Inflammatory macrophage treated with lipopolysaccharide for 4 hours (primary cell): Measurements from ENCODE around the gene LRRC4C.
A peak's percentile ranks its signal among the peaks of the same experiment; 100 is the strongest.

Experiments used
- DNase-seq: peaks from one replicate; pipeline ENCODE4 v3.0.0-alpha.2; 2020

The LRRC4C gene

GRCh38 chr11:41459465-41460401 lies at the start of gene LRRC4C:
Gene LRRC4C (minus strand): TSS chr11:41459652.
- DNase-seq, result no peak

DNA sequence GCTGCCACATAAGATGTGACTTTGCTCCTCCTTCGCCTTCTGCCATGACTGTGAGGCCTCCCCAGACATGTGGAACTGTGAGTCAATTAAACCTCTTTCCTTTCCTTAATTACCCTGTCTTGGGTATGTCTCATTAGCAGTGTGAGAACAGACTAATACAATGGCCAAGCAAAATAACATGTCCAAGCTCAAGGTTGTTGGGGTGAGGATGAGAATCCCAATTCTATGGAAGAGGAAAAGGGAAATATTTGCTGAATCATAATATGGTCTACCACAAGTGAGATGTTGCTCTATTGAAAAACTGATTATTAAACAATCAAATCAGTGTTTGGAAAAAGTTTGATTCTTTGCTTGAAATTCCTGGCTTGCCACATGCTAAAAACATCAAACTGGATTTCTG lies 48.7 kb upstream of the LRRC4C start:
- DNase-seq, result no peak

DNA sequence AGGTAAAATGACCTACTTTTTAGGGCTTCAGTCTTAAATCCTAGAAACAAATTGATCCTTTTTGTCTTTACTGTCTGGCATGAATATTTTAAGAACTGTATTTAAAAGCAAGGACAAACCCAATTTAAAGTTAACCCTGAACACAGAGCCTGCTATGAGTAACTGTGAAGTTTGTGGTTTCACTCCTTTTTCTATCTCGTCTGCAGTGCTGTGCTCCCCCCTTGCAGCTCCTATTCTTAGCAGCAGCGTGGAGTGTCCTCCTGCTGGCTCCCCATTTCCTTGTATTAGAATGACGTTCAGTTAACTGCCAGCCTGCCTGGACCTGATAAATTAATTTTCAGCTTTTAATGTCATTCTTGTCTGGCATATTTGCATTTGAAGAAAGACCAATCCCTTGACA lies 40.0 kb upstream of the LRRC4C start:
- no peak for DNase-seq

GRCh38 chr11:41498726-41499125 lies 39.3 kb upstream of the LRRC4C start:
- no peak for DNase-seq

DNA sequence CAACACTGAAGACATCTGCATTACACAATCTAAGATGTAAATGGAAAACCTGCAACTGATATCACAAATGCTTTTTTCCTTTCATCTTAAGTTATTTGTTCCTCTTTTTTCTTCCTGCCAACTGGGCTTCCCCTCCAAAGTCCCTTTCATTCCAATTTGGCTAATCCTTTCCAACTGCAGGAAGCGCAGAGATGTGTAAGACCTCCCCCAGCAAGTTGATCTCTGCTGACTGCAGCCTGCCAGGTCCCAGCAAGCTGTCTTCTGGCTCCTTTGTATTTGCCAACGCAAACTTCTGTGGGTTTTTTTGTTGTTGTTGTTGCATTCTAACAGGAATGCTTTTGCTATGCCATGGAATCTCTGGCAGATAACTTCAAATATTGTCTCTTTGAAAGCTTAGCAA lies 38.5 kb upstream of the LRRC4C start:
- DNase-seq, result peak; percentile 27

DNA sequence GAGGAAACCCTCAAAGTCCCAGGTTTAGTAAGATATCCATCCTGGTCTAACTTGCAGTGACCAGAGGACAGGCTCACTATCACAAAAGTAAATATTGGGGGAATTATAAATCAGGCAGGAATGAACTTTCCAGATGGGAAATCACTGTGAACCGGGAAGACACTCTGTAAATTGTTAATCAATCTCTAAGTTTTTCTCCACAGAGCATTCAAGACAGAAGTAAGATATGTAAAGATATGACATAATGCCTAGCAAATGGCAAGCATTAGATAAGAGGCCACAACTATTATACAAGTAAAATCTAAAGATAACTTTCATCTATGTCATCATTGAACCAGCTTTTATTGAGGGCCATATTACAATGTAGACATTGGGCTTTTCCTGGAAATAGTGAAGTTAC lies 35.3 kb upstream of the LRRC4C start:
- DNase-seq, result no peak

DNA sequence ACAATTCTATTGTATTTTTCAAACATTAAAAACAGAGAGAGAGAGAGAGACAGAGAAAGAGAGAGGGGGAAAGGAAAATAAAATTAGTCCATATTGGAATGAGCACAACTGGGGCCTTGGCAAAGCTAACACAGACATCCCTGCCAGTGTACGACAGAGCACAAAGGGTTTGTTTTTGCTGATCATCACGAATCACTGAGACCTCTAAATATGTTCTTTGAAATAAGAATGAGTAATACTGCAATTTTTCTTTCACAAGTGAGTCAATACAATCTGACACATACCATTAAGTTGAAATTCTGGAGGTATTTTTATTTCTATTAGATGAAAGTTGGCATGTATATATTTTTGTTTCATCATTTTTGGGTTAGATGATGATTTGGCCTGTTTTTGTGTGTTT lies 27.0 kb upstream of the LRRC4C start:
- DNase-seq, result no peak

- DNase-seq, result no peak
These were observed 24.5 kb upstream of the LRRC4C start for GRCh38 chr11:41483956-41484355.

GRCh38 chr11:41479179-41479578 lies 19.7 kb upstream of the LRRC4C start:
- DNase-seq, result no peak

GRCh38 chr11:41461057-41461681 lies 1.7 kb upstream of the LRRC4C start:
- DNase-seq, result peak; percentile 1

- DNase-seq, result no peak
These were observed 811 bp downstream of the LRRC4C start for GRCh38 chr11:41458641-41459040.

GRCh38 chr11:41458154-41458553 lies 1.3 kb downstream of the LRRC4C start:
- DNase-seq, result no peak

GRCh38 chr11:41457216-41458014 lies 2.0 kb downstream of the LRRC4C start:
- DNase-seq, result no peak

DNA sequence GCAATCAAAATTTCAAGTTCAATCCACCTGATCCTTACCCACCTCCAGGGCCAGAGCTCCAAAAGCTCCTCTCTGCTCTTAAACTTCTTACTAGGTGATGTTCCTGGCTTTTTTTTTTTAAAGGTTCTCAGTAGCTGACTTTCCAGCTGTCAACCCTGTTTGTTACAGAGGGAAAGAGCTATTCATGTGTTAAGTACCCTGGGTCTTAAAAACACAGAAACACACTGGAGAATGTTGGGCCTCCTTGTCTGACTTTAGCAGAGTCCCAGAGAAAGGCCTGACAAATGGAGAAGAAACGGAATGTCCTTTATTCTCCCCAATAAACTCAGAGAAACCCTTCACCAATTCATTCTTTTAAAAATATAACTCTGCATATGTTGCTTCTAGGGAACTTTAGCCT lies 3.2 kb downstream of the LRRC4C start:
- no peak for DNase-seq

GRCh38 chr11:41451011-41451410 lies 8.4 kb downstream of the LRRC4C start:
- DNase-seq, result no peak

DNA sequence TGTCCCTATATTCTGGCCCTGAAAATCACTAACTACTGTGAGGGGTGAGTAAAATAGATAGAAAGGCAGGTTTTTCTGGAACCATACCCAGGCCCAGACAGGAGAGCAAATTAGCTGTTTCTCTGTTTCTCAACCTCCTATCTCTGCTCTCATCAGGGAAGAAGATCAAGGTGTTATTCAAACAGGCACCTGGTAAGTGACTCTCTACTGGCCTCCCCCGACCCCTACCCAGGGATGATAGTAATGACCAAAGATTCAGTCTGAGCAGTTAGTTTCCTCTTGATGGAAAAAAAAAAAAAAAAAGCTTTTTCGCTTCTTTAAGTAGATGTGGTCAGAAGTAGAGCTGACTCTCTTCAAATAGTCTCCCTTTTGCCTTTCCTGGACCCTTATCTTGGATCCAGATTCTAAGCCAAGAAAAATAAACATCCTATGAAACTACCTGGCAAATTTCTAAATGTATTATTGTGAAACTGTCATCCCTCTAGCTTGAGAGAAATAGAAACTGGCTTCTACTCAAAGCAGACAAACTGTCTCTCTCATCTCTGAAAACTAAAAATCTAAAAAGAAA lies 9.9 kb downstream of the LRRC4C start:
- DNase-seq, result no peak

DNA sequence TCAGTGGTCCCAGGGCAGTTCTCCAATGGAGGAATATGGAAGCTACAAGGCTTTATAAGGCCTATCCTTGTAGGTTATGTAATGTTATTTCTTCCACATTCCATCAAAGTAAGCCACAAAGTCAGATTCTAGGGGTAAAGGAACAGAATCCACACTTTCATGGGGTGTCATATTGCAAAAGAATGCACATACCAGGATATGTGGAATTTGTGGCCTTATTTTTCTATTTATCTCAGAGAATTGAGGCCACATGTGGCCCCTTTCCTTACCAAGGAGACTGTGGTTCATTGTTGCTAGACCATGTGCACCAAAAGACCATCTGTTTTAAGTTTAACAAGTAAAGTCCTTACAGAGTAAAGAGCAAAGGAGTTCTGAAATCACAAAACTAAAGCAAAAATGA lies 12.9 kb downstream of the LRRC4C start:
- DNase-seq, result no peak

GRCh38 chr11:41446107-41446506 lies 13.3 kb downstream of the LRRC4C start:
- no peak for DNase-seq

GRCh38 chr11:41437006-41437490 lies 22.4 kb downstream of the LRRC4C start:
- DNase-seq, result no peak

DNA sequence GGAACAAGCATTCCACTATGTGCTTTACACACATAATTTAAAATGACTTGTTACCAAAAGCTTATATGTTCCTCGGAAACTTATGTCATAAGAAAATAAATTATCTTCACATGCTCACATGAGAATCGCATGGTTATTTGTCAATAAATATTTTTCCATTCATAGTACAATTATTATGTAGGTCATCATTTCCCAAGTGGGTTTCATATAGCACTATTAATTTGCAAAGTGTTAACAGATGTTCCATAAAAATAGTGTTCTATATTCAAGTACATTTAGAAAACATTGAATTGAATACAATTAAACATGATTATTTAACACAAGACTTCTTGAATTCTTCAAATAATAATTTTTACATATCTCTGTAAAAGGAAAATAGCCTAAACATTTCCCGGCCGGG lies 23.9 kb downstream of the LRRC4C start:
- DNase-seq, result no peak

DNA sequence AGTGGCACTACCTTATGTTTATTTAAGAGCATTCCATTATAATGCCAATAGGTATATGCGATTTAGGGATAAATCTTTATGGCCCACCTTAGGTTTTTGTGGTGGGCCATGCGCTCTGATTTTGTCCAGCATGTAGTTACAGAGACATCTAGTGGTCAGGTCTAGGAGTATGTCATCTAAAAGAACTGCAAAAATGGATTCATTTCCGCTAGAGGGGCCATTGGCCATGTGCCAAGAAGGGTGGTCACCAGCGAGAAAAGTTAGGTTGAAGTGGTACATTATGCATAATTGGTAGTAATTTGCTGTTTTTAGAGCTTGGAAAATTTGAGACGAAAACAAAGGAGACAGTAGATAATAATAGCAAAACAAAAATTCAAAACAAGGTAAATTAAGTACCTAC lies 27.7 kb downstream of the LRRC4C start:
- no peak for DNase-seq

- DNase-seq, result no peak
These were observed 39.6 kb downstream of the LRRC4C start for GRCh38 chr11:41419901-41420300.
